ENCODE results near the gene MRPS2. TPM values are rescaled to one million over a fixed set of nuclear protein-coding genes. Genes with fewer than 3 reads are reported as not detected.

MRPS2 gene
- total and polyA plus RNA-seq, 2 of the 4 experiments (the other 2 are of a cell fraction), result 53.1 to 104 TPM

- DNase-seq, result no peak
- Histone ChIP-seq H3K4me1 (ENCODE audit: control insufficient read depth, insufficient read depth, low read length) (peaks cover 6% of the 10 kb centered on the region; the same call in 1 of the 2 replicates), H3K9me3 (ENCODE audit: control insufficient read depth, insufficient read depth, low read length) (no peaks in the 10 kb centered on the region), H3K4me2 (ENCODE audit: low read depth, low read length) (no peak overlapping the region), H2AK5ac (ENCODE audit: low read depth, low read length) (no peak overlapping the region), H2BK5ac (ENCODE audit: low read depth, low read length, poor library complexity, severe bottlenecking) (no peak overlapping the region), H3K27me3 (ENCODE audit: control insufficient read depth, insufficient read depth, low read length) (no peaks in the 10 kb centered on the region), H3K4me3 (ENCODE audit: insufficient read depth, low read depth, low read length) (no peak overlapping the region), H2AFZ (replicated peaks; ENCODE audit: low read length, poor library complexity) (no peak overlapping the region), H2BK15ac (ENCODE audit: low read depth, low read length) (no peak overlapping the region), H3K14ac (replicated peaks; ENCODE audit: low read depth, low read length) (no peak overlapping the region), H4K20me1 (ENCODE audit: insufficient read depth, low read length) (peaks cover 35% of the 10 kb centered on the region), H2BK20ac (ENCODE audit: low read depth, low read length) (no peak overlapping the region), H3K9ac (ENCODE audit: low read depth, low read length) (no peak overlapping the region), H2AK9ac (replicated peaks; ENCODE audit: low read depth, low read length, poor library complexity) (no peak overlapping the region), H3K36me3 (ENCODE audit: control insufficient read depth, insufficient read depth, low read length) (peaks cover 27% of the 10 kb centered on the region), H4K91ac (ENCODE audit: insufficient read depth, low read depth, low read length) (no peak overlapping the region), H2BK120ac (ENCODE audit: low read depth, low read length) (no peak overlapping the region), H3K79me1 (ENCODE audit: low read depth in 1 of 2, low read length in 2 of 2) (peaks cover 4 to 37% of the 10 kb centered on the region in 2 experiments), H3K27ac (ENCODE audit: insufficient read depth, low read length) (no peak overlapping the region), H3K23ac (ENCODE audit: low read depth, low read length) (no peak overlapping the region), H3K9me1 (ENCODE audit: insufficient read depth, low read length) (no peaks in the 10 kb centered on the region), H4K5ac (ENCODE audit: low read depth, low read length) (no peak overlapping the region), H3K56ac (ENCODE audit: extremely low read depth, insufficient read depth, low read length) (no peak overlapping the region), H4K8ac (ENCODE audit: low read depth in 2 of 2, low read length in 2 of 2) (no peak overlapping the region), H3K4ac (ENCODE audit: low read depth, low read length) (no peak overlapping the region), H3K18ac (ENCODE audit: low read depth, low read length) (no peak overlapping the region)
- TF ChIP-seq MAZ (IDR thresholded peaks at IDR 0.05; ENCODE audit: borderline replicate concordance, low read depth, low read length) (no peak), RAD21 (IDR thresholded peaks at IDR 0.05; ENCODE audit: low read length) (no peak), MXI1 (IDR thresholded peaks at IDR 0.05; ENCODE audit: borderline replicate concordance, low read depth, low read length) (no peak), USF2 (IDR thresholded peaks at IDR 0.05; ENCODE audit: low read depth, low read length) (no peak), CHD1 (IDR thresholded peaks at IDR 0.05; ENCODE audit: low read depth, low read length) (no peak), POLR2A (IDR thresholded peaks at IDR 0.05; ENCODE audit: low read depth, low read length) (no peak), ELK1 (IDR thresholded peaks at IDR 0.05; ENCODE audit: borderline replicate concordance, low read depth, low read length) (no peak), RFX5 (IDR thresholded peaks at IDR 0.05; ENCODE audit: low read depth, low read length) (no peak)
- no peak for ATAC-seq (ENCODE audit: low read depth)
- POLR2A ChIA-PET (ENCODE audit: unreplicated experiment), result no interaction called here
- WGBS, 2 experiments (ENCODE audit: extremely low coverage in 2 of 2, insufficient read length in 1 of 2), result 95% methylated on average over 14 of the region's 41 CpGs; no CpG with 5 or more reads in 1 of the 2 experiments
- in situ Hi-C loops (cut with MboI; ENCODE audit: low sequenced_read_pairs), result no loop called here
- intact Hi-C loops (cut with micrococcal nuclease), result no loop called here
- dilution Hi-C loops (cut with HindIII; ENCODE audit: low sequenced_read_pairs, unreplicated experiment), result no loop called here
- CTCF ChIA-PET, result no interaction called here
- TSS peak; percentile 66 for BruUV-seq (replicated peaks)
These were observed 3.1 kb downstream of the MRPS2 start for GRCh38 chr9:135503371-135504261.
